ENCODE measurements around the gene MRPL18.

The MRPL18 gene

GRCh38 chr6:159777240-159777904, 12.9 kb upstream of the MRPL18 start:
- Histone ChIP-seq H3F3A (ENCODE audit: insufficient read depth) (peaks cover 74% of the 10 kb centered on the region), H3K79me2 (ENCODE audit: insufficient read depth, low read length) (peaks cover 11% of the 10 kb centered on the region), H3K27me3 (ENCODE audit: low read length) (no peaks in the 10 kb centered on the region), H3K9me2 (replicated peaks; ENCODE audit: insufficient read depth, low read length) (no peaks in the 10 kb centered on the region), H3K9me3 (ENCODE audit: insufficient read depth, low read length) (no peaks in the 10 kb centered on the region), H3K9ac (ENCODE audit: low read length) (no peak overlapping the region), H3K36me3 (ENCODE audit: low read length) (peaks cover 63% of the 10 kb centered on the region), H3K4me2 (ENCODE audit: low read depth, low read length, poor library complexity, severe bottlenecking) (no peak overlapping the region), H3K27ac (ENCODE audit: low read depth, low read length) (no peak overlapping the region), H2AFZ (ENCODE audit: low read depth, low read length, severe bottlenecking) (no peak overlapping the region), H3K4me3 (ENCODE audit: insufficient read depth, low read length, poor library complexity, severe bottlenecking) (no peak overlapping the region), H4K20me1 (ENCODE audit: low read depth, low read length) (peaks cover 17% of the 10 kb centered on the region)
- TF ChIP-seq EZH2phosphoT487 (conservative IDR thresholded peaks at IDR 0.05; ENCODE audit: low read length), result no peak
- TF ChIP-seq, protein P1, sequence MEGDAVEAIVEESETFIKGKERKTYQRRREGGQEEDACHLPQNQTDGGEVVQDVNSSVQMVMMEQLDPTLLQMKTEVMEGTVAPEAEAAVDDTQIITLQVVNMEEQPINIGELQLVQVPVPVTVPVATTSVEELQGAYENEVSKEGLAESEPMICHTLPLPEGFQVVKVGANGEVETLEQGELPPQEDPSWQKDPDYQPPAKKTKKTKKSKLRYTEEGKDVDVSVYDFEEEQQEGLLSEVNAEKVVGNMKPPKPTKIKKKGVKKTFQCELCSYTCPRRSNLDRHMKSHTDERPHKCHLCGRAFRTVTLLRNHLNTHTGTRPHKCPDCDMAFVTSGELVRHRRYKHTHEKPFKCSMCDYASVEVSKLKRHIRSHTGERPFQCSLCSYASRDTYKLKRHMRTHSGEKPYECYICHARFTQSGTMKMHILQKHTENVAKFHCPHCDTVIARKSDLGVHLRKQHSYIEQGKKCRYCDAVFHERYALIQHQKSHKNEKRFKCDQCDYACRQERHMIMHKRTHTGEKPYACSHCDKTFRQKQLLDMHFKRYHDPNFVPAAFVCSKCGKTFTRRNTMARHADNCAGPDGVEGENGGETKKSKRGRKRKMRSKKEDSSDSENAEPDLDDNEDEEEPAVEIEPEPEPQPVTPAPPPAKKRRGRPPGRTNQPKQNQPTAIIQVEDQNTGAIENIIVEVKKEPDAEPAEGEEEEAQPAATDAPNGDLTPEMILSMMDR (IDR thresholded peaks at IDR 0.05; ENCODE audit: insufficient read depth, low read length, poor library complexity, severe bottlenecking), result no peak

DNA sequence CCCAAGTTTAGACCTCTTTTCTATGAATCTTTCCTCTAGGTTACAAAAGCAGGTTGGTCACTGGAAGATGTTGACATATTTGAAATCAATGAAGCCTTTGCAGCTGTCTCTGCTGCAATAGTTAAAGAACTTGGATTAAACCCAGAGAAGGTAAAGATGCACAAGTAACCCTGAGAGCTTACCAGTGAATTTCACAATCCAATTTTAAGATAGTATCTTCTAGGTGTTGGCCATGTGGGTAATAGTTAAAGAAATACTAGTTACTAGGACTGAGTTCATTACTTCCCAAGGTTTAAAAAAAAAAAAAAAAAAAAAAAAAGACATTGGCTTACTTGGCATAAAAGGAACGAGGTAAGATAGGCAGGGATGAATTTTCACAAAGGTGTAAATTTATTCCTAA, 12.1 kb upstream of the MRPL18 start:
- H3K4me3 ChIP-seq (ENCODE audit: insufficient read depth, low read length, poor library complexity, severe bottlenecking), result no peak overlapping the region
- no peak for TF ChIP-seq EZH2phosphoT487 (conservative IDR thresholded peaks at IDR 0.05; ENCODE audit: low read length)
- TF ChIP-seq, protein P1 (IDR thresholded peaks at IDR 0.05; ENCODE audit: insufficient read depth, low read length, poor library complexity, severe bottlenecking), result no peak

DNA sequence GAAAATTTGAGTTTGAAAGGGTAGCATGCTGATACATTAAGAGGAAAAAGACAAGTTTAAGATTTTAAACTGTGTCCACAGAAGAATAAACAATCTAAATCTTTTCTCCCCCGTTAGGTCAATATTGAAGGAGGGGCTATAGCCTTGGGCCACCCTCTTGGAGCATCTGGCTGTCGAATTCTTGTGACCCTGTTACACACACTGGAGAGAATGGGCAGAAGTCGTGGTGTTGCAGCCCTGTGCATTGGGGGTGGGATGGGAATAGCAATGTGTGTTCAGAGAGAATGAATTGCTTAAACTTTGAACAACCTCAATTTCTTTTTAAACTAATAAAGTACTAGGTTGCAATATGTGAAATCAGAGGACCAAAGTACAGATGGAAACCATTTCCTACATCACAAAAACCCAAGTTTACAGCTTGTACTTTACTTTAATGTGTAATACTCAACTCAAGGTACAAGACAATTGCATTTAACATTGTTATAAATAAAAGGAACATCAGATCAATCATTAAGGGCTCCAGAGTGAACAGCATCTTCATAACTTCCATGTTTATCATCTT, 11.6 kb upstream of the MRPL18 start:
- Histone ChIP-seq H3K4me3 (ENCODE audit: insufficient read depth, low read length, poor library complexity, severe bottlenecking) (no peak overlapping the region), H3K4me2 (ENCODE audit: low read depth, low read length, poor library complexity, severe bottlenecking) (no peak overlapping the region), H3K9ac (ENCODE audit: low read length) (no peak overlapping the region), H3K27ac (ENCODE audit: low read depth, low read length) (no peak overlapping the region), H3K36me3 (ENCODE audit: low read length) (peaks cover 65% of the 10 kb centered on the region), H2AFZ (ENCODE audit: low read depth, low read length, severe bottlenecking) (no peak overlapping the region), H3K27me3 (ENCODE audit: low read length) (no peaks in the 10 kb centered on the region), H3K9me2 (replicated peaks; ENCODE audit: insufficient read depth, low read length) (no peaks in the 10 kb centered on the region), H3K9me3 (ENCODE audit: insufficient read depth, low read length) (no peaks in the 10 kb centered on the region), H3K79me2 (ENCODE audit: insufficient read depth, low read length) (peaks cover 20% of the 10 kb centered on the region), H4K20me1 (ENCODE audit: low read depth, low read length) (peaks cover 17% of the 10 kb centered on the region), H3F3A (ENCODE audit: insufficient read depth) (peaks cover 77% of the 10 kb centered on the region)
- TF ChIP-seq, protein P1 (IDR thresholded peaks at IDR 0.05; ENCODE audit: insufficient read depth, low read length, poor library complexity, severe bottlenecking), result no peak
- TF ChIP-seq EZH2phosphoT487 (conservative IDR thresholded peaks at IDR 0.05; ENCODE audit: low read length), result no peak

More for the DNA sequence above, 12.1 kb upstream of the MRPL18 start:
- H3K9me3 ChIP-seq (ENCODE audit: insufficient read depth, low read length), result no peaks in the 10 kb centered on the region
- H3K27me3 ChIP-seq (ENCODE audit: low read length), result no peaks in the 10 kb centered on the region
- H3K9ac ChIP-seq (ENCODE audit: low read length), result no peak overlapping the region
- peaks cover 17% of the 10 kb centered on the region for H4K20me1 ChIP-seq (ENCODE audit: low read depth, low read length)
- H3K9me2 ChIP-seq (replicated peaks; ENCODE audit: insufficient read depth, low read length), result no peaks in the 10 kb centered on the region
- H3K79me2 ChIP-seq (ENCODE audit: insufficient read depth, low read length), result peaks cover 17% of the 10 kb centered on the region
- H3K36me3 ChIP-seq (ENCODE audit: low read length), result peaks cover 67% of the 10 kb centered on the region
- no peak overlapping the region for H3K4me2 ChIP-seq (ENCODE audit: low read depth, low read length, poor library complexity, severe bottlenecking)
- peaks cover 79% of the 10 kb centered on the region for H3F3A ChIP-seq (ENCODE audit: insufficient read depth)
- H2AFZ ChIP-seq (ENCODE audit: low read depth, low read length, severe bottlenecking), result no peak overlapping the region
- H3K27ac ChIP-seq (ENCODE audit: low read depth, low read length), result no peak overlapping the region

All from SU-DHL-6 (cell line).